ENCODE data around the gene COL9A1.

DNA sequence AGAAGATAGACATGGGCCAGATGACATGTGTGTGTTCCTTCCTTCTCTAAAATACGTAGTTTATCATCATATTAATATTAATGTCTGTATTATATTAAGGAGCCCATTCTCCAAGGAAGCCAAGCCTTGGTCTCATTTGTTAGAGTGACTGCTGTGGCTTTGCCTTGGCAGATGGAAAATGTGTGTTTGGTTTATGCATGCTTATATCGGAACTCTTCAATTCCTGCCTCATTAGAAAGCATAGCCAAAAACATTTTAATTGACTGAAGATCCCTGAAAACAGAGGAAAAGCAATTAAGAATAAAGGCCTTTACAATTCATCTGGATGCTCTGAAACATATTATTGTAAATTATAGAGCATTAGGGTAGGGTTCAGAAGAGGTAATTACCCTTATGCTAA is 106.4 kb downstream of the COL9A1 start:
- TF ChIP-seq, protein P1, sequence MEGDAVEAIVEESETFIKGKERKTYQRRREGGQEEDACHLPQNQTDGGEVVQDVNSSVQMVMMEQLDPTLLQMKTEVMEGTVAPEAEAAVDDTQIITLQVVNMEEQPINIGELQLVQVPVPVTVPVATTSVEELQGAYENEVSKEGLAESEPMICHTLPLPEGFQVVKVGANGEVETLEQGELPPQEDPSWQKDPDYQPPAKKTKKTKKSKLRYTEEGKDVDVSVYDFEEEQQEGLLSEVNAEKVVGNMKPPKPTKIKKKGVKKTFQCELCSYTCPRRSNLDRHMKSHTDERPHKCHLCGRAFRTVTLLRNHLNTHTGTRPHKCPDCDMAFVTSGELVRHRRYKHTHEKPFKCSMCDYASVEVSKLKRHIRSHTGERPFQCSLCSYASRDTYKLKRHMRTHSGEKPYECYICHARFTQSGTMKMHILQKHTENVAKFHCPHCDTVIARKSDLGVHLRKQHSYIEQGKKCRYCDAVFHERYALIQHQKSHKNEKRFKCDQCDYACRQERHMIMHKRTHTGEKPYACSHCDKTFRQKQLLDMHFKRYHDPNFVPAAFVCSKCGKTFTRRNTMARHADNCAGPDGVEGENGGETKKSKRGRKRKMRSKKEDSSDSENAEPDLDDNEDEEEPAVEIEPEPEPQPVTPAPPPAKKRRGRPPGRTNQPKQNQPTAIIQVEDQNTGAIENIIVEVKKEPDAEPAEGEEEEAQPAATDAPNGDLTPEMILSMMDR (IDR thresholded peaks at IDR 0.05), result no peak
- TF ChIP-seq POLR2A (IDR thresholded peaks at IDR 0.05), result no peak
